Ishikawa (cell line): ENCODE measurements around the gene COL4A2.

Experiments used
- CEBPB ChIP-seq: IDR thresholded peaks from 2 replicates; pipeline ENCODE4 v1.6.1; 2012
- CREB1 ChIP-seq: IDR thresholded peaks from 2 replicates; pipeline ENCODE4 v1.6.1; 2012; ENCODE audit warnings: low read depth
- EGR1 ChIP-seq: IDR thresholded peaks from 2 replicates; pipeline ENCODE4 v1.6.1; 2012
- EP300 ChIP-seq: IDR thresholded peaks from 2 replicates; pipeline ENCODE4 v1.6.1; 2012; ENCODE audit warnings: borderline replicate concordance
- FOXM1 ChIP-seq: IDR thresholded peaks from 2 replicates; pipeline ENCODE4 v1.6.1; 2012; ENCODE audit warnings: low read depth, borderline replicate concordance
- MAX ChIP-seq: IDR thresholded peaks from 2 replicates; pipeline ENCODE4 v1.6.1; 2012
- NFIC ChIP-seq: IDR thresholded peaks from 2 replicates; pipeline ENCODE4 v1.6.1; 2012
- RAD21 ChIP-seq: IDR thresholded peaks from 2 replicates; pipeline ENCODE4 v1.6.1; 2012; ENCODE audit warnings: low read depth
- REST ChIP-seq: IDR thresholded peaks from 2 replicates; pipeline ENCODE4 v1.6.1; 2012; ENCODE audit warnings: low read depth, mild to moderate bottlenecking
- TAF1 ChIP-seq: IDR thresholded peaks from 2 replicates; pipeline ENCODE4 v1.6.1; 2012; ENCODE audit warnings: low read depth, mild to moderate bottlenecking
- TCF12 ChIP-seq: IDR thresholded peaks from 2 replicates; pipeline ENCODE4 v1.6.1; 2012; ENCODE audit warnings: low read depth
- TEAD4 ChIP-seq: IDR thresholded peaks from 2 replicates; pipeline ENCODE4 v1.6.1; 2012
- YY1 ChIP-seq: IDR thresholded peaks from 2 replicates; pipeline ENCODE4 v1.6.1; 2012; ENCODE audit warnings: low read depth
- ZBTB7A ChIP-seq: IDR thresholded peaks from 2 replicates; pipeline ENCODE4 v1.6.1; 2012; ENCODE audit warnings: low read depth
- TF ChIP-seq, protein P1 (sequence below): IDR thresholded peaks from 2 replicates; pipeline ENCODE4 v1.6.1; 2012

The COL4A2 gene

DNA sequence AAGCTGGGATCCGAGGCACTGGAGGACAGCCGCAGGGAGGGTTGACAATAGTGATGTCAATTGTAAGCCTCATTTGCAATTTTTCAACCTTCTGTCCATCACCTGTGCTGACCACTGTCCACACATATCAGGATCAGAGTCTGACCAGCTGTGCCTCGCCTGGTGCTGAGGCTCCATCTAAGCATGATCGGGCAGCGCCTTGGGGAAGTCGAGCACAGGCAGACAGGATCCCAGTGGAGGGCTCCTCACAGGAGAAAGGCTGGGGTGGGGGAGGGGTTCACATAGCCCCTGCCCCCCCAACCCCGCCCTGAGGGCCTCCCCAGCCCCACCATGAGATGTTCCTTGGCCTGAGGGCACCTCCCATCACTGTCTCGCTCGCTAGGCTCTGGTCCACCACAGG, 194.1 kb downstream of the COL4A2 start:
- TF ChIP-seq FOXM1 (no peak), EP300 (no peak), ZBTB7A (no peak), EGR1 (no peak), CREB1 (no peak), CEBPB (no peak), NFIC (no peak), MAX (no peak), REST (no peak)
- TF ChIP-seq, protein P1, sequence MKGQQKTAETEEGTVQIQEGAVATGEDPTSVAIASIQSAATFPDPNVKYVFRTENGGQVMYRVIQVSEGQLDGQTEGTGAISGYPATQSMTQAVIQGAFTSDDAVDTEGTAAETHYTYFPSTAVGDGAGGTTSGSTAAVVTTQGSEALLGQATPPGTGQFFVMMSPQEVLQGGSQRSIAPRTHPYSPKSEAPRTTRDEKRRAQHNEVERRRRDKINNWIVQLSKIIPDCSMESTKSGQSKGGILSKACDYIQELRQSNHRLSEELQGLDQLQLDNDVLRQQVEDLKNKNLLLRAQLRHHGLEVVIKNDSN: no peak

DNA sequence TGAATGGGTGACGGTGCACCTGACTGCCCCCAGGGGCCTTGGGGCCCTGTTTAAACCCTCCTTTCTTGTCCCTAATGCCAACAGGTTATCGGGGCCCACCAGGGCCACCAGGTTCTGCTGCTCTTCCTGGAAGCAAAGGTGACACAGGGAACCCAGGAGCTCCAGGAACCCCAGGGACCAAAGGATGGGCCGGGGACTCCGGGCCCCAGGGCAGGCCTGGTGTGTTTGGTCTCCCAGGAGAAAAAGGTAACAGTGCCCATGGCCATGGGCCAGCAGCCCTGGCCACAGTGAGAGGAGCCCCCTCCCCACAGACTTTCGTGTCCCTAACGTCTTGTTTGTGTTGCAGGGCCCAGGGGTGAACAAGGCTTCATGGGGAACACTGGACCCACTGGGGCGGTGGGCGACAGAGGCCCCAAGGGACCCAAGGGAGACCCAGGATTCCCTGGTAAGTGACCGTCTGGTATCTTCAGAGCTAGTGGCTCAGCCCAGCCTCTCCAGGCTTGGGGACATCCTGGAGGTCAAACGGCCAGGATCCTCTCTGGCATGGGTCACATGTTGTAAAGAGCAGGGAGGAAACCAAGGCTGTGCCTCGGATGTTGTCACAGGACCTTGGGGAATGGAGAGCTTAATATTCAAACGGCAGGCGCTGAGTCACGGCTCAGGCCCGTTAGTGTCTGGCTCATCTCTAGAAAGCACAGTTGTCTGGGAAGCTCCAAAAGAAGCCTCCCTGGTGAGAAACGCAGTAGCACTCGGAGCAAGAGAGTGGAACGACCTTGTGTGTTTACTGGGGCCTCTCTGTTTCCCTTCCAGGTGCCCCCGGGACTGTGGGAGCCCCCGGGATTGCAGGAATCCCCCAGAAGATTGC, 196.2 kb downstream of the COL4A2 start:
- TF ChIP-seq TEAD4 (no peak), MAX (no peak), TAF1 (no peak), ZBTB7A (no peak), NFIC (no peak), CEBPB (no peak), FOXM1 (no peak), TCF12 (no peak), EGR1 (no peak), RAD21 (no peak), REST (no peak), CREB1 (no peak), EP300 (no peak), YY1 (no peak)
- TF ChIP-seq, protein P1: no peak

DNA sequence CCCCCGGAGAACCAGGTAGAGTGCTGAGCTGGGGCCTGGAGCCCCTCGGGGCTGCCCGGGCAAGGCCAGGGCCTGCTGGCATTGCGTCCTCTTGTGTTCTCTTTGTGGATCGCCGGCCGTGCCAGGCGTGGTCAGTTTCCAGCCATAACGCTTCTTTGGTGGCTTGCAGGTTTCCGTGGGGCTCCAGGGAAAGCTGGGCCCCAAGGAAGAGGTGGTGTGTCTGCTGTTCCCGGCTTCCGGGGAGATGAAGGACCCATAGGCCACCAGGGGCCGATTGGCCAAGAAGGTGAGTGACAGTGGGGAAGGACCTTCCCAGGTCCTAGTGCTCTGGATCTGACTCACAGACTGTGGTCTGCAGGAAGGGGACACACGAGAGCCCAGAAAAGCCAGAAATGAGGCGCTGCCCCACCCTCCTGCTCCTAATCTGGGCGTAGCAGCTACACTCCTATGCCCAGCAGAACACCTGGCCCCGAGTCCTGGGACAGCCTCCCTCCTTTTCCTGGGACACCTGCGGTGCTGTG, 197.0 kb downstream of the COL4A2 start:
- TF ChIP-seq YY1 (no peak), CEBPB (no peak), EP300 (no peak), TCF12 (no peak), ZBTB7A (no peak), TAF1 (no peak), EGR1 (no peak; the same call in 1 of the 2 replicates), CREB1 (no peak), RAD21 (no peak), MAX (no peak), REST (no peak), NFIC (no peak), TEAD4 (no peak), FOXM1 (no peak)
- TF ChIP-seq, protein P1: no peak
